ENCODE measurements around the gene GADD45GIP1. TPM values are rescaled to one million over a fixed set of nuclear protein-coding genes. Genes with fewer than 3 reads are reported as not detected.
"Not testable (repeated sequence)": the region's sequence is repeated elsewhere in the genome, so short reads cannot be mapped to it uniquely, and the experiment has no call there.

GADD45GIP1 gene
- total RNA-seq, 6 experiments from 2014 or later = 7.7 to 29.3 (median 10.0) TPM

DNA sequence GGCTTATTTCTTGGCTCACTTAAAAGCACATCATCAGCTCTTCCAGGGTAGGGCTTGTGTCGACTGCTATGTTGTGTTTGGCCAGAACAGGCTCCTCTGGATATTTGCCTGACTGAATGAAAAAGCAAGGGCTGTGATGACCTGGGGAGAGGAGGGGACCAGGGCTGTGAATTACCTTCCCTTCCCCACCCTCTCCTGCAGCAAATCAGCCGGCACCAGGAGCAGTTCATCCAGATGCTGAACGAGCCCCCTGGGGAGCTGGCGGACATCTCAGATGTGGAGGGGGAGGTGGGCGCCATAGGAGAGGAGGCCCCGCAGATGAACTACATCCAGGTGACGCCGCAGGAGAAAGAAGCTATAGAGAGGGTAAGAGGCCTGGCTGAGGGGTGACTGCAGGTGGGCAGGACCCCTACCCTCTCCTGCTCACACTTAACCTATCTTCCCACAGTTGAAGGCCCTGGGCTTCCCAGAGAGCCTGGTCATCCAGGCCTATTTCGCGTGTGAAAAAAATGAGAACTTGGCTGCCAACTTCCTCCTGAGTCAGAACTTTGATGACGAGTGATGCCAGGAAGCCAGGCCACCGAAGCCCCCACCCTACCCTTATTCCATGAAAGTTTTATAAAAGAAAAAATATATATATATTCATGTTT lies 4.4 kb downstream of the GADD45GIP1 start:
- H3K4me1 ChIP-seq = peaks cover 0 to 5% (median 0%) of the 10 kb centered on the region in 4 donors
- H3K27me3 ChIP-seq = no peaks in the 10 kb centered on the region
- WGBS (ENCODE audit: insufficient coverage, low coverage, low lambda C conversion rate, missing lambda C conversion rate) = 33% methylated on average over 7 of the region's 12 CpGs
- no peak for ATAC-seq
- no peaks in the 10 kb centered on the region for H3K9me3 ChIP-seq
- H3K4me3 ChIP-seq = no peak overlapping the region
- H3K36me3 ChIP-seq = peaks cover 0 to 59% (median 27%) of the 10 kb centered on the region in 4 donors
- TF ChIP-seq, protein P1, sequence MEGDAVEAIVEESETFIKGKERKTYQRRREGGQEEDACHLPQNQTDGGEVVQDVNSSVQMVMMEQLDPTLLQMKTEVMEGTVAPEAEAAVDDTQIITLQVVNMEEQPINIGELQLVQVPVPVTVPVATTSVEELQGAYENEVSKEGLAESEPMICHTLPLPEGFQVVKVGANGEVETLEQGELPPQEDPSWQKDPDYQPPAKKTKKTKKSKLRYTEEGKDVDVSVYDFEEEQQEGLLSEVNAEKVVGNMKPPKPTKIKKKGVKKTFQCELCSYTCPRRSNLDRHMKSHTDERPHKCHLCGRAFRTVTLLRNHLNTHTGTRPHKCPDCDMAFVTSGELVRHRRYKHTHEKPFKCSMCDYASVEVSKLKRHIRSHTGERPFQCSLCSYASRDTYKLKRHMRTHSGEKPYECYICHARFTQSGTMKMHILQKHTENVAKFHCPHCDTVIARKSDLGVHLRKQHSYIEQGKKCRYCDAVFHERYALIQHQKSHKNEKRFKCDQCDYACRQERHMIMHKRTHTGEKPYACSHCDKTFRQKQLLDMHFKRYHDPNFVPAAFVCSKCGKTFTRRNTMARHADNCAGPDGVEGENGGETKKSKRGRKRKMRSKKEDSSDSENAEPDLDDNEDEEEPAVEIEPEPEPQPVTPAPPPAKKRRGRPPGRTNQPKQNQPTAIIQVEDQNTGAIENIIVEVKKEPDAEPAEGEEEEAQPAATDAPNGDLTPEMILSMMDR (IDR thresholded peaks at IDR 0.05) = no peak
- TF ChIP-seq POLR2A (IDR thresholded peaks at IDR 0.05) = no peak
- DNase-seq = no peak
- intact Hi-C loops (cut with DNase I) = no loop called here
- H3K27ac ChIP-seq = peak overlapping the region in 1 of 3 donors; percentile 43

DNA sequence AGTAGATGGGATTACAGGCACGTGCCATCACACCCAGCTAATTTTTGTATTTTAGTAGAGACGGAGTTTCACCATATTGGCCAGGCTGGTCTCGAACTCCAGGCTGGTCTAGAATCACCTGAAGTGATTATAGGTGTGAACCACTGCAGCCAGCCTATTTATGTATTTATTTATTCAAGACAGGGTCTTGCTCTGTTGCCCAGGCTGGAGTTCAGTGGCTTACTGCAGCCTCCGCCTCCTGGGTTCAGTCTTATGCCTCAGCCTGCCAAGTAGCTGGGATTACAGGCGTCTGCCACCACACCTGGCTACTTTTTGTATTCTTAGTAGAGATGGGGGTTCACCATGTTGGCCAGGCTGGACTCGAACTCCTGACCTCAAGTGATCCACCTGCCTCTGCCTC lies 5.0 kb downstream of the GADD45GIP1 start:
- H3K4me1 ChIP-seq = not testable (repeated sequence)
- WGBS (ENCODE audit: insufficient coverage, low coverage, low lambda C conversion rate, missing lambda C conversion rate) = 100% methylated on average over 4 of the region's 6 CpGs

DNA sequence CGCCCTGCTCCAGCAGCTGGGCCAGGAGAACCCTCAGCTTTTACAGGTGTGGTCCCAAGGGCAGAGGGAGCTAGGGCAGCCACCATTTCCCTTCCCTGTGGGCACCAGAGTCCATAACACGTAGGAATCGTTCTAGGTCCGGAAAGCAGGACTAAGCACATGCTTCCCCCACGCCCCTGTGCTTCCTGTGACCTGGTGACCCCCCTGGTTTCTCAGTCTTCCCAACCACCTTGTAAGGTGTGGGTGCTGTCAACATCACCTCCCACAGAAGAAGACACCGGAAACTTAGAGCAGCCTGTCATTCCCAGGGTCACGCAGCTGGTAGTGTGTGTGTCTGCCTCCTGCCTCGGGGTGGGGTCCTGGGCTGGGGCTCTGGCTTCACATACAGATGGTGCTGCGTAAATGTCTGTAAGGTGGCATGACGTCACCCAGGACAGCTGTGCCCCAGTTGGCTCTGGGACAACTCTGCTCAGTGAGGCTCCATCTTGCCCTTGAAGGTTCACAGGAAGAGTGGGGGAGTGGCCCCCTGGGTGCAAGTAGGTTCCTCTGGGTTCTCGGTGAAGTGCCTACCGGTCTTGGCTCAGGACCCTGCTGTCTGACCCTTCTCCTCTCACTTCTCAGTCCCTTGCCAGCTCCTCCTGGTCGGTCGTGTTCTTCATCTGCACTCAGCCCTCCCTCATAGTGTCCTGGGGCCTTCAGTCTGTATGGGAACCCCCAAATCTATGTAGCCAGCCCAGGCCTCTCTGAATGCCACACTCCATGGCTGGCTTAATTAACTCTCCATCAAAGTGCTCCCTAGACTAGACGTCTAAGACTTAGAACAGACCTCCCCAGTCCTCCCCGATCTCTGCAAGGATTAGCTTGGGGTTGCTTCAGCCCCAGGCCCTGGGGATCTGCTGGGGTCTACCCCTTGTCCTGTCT lies 7.4 kb downstream of the GADD45GIP1 start:
- DNase-seq = no peak
- TF ChIP-seq, protein P1 (IDR thresholded peaks at IDR 0.05) = no peak
- TF ChIP-seq POLR2A (IDR thresholded peaks at IDR 0.05) = no peak
- no peak for ATAC-seq
- H3K27me3 ChIP-seq = no peaks in the 10 kb centered on the region
- no peak overlapping the region for H3K27ac ChIP-seq
- intact Hi-C loops (cut with DNase I) = no loop called here
- 83% methylated on average over 2 of the region's 16 CpGs for WGBS (ENCODE audit: insufficient coverage, low coverage, low lambda C conversion rate, missing lambda C conversion rate)
- H3K36me3 ChIP-seq = peaks cover 0 to 62% (median 29%) of the 10 kb centered on the region in 4 donors
- H3K4me1 ChIP-seq = peaks cover 0 to 12% (median 6%) of the 10 kb centered on the region in 4 donors
- no peak overlapping the region for H3K4me3 ChIP-seq
- no peaks in the 10 kb centered on the region for H3K9me3 ChIP-seq

More for the DNA sequence above, 5.0 kb downstream of the GADD45GIP1 start:
- H3K27me3 ChIP-seq; H3K9me3 ChIP-seq; H3K27ac ChIP-seq; DNase-seq; ATAC-seq; intact Hi-C loops (cut with DNase I); H3K4me3 ChIP-seq: not testable (repeated sequence)
- peaks cover 0 to 59% (median 28%) of the 10 kb centered on the region in 4 donors for H3K36me3 ChIP-seq

DNA sequence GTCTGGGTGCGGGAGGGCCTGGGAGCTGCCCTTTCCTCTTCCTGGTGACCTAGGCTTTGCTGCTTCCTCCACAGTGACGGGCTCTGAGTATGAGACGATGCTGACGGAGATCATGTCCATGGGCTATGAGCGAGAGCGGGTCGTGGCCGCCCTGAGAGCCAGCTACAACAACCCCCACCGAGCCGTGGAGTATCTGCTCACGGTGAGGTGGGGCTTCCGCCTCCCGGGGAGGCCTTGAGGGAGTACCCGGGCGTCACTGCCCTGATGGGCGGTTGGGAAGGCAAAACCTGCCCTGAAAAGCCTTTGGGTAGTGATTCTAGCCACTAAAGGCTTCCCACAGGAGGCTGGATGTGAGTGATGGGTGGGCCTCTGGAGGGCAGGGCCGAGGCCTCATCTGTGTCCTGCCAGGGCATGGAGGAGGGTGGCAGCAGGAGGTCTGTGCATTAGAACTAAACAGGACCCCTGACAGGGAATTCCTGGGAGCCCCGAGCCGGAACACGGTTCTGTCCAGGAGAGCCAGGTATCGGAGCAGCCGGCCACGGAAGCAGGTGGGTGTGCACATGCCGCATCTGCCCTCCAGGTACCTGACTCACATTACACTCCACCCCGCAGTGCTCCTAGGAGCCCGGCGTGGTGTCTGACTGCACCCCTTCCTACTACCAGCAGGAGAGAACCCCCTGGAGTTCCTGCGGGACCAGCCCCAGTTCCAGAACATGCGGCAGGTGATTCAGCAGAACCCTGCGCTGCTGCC lies 8.2 kb downstream of the GADD45GIP1 start:
- H3K4me1 ChIP-seq = peaks cover 0 to 12% (median 6%) of the 10 kb centered on the region in 4 donors
- 92% methylated on average over 5 of the region's 30 CpGs for WGBS (ENCODE audit: insufficient coverage, low coverage, low lambda C conversion rate, missing lambda C conversion rate)
- no peak overlapping the region for H3K27ac ChIP-seq

More for the DNA sequence above, 8.2 kb downstream of the GADD45GIP1 start:
- no peaks in the 10 kb centered on the region for H3K9me3 ChIP-seq
- no peak overlapping the region for H3K4me3 ChIP-seq
- ATAC-seq (no peak), DNase-seq (peak in 1 of 3 donors; percentile 53)
- TF ChIP-seq, protein P1 (IDR thresholded peaks at IDR 0.05) = no peak
- TF ChIP-seq POLR2A (IDR thresholded peaks at IDR 0.05) = no peak
- intact Hi-C loops (cut with DNase I) = no loop called here
- H3K36me3 ChIP-seq = peaks cover 0 to 63% (median 36%) of the 10 kb centered on the region in 4 donors
- H3K27me3 ChIP-seq = no peaks in the 10 kb centered on the region

Data from right lobe of liver (tissue), 6 donors.